HG03354 (cell line): ENCODE data around the gene SLC12A3.
"Not testable (repeated sequence)": the region's sequence is repeated elsewhere in the genome, so short reads cannot be mapped to it uniquely, and the experiment has no call there.

Source experiments
- ATAC-seq: cut with Tn5 transposase; IDR thresholded peaks from one replicate; pipeline ENCODE4 v1.9.1; 2021; ENCODE audit warnings: mild to moderate bottlenecking; ENCODE audit not compliant: unreplicated experiment, poor library complexity, severe bottlenecking

The SLC12A3 gene

GRCh38 chr16:56934599-56935145 lies 69.7 kb downstream of the SLC12A3 start:
- not testable (repeated sequence) for ATAC-seq

DNA sequence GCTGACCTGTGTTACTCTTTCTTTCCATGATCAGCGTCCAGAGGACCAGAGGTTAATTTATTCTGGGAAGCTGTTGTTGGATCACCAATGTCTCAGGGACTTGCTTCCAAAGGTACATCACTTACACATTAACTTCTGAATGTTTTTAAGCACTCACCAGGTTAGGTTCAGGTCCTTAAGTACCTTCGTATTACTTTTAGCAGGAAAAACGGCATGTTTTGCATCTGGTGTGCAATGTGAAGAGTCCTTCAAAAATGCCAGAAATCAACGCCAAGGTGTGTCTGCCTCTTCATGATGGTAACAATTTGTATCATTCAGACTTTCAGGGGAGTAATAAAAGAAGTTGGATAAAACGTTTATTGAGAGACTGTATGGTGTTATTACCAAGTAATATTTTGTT lies 70.2 kb downstream of the SLC12A3 start:
- no peak for ATAC-seq

- no peak for ATAC-seq
Observed at GRCh38 chr16:56936491-56936890, 71.5 kb downstream of the SLC12A3 start.

- ATAC-seq: no peak
Observed at GRCh38 chr16:56936950-56937349, 71.9 kb downstream of the SLC12A3 start.

GRCh38 chr16:56938664-56939513 lies 73.9 kb downstream of the SLC12A3 start:
- no peak for ATAC-seq

GRCh38 chr16:56939801-56940200 lies 74.8 kb downstream of the SLC12A3 start:
- no peak for ATAC-seq

GRCh38 chr16:56941092-56941491 lies 76.1 kb downstream of the SLC12A3 start:
- no peak for ATAC-seq

- ATAC-seq: no peak
Observed at GRCh38 chr16:56941856-56942331, 76.9 kb downstream of the SLC12A3 start.

DNA sequence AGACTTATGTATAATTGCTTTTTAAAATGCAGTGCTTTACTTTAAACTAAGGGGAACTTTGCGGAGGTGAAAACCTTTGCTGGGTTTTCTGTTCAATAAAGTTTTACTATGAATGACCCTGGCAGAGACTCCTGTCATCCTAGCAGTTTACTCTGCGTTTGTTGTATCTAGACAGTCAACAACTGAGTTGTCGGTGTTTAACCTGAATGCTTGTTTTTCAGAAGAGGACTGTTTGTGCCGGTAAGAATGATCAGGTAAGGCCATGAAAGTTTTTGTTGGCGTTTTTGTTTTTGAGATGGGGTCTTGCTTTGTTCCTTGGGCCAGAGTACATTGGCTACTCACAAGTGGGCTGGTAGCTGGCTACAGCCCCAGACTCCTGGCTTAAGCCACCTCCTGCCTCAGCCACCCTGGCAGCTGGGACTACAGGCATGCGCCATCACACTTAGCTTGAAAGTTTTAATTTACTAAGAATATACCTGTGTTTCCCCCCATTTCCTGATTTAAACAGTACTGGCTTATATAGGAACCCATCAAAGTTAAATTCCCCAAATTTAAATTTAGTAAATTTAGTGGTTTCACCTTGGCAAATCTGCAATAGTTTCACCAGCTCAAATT lies 78.9 kb downstream of the SLC12A3 start:
- no peak for ATAC-seq

- ATAC-seq: peak; percentile 53
Observed at GRCh38 chr16:56944954-56945839, 80.2 kb downstream of the SLC12A3 start.

- ATAC-seq: no peak
Observed at GRCh38 chr16:56945847-56946527, 81.0 kb downstream of the SLC12A3 start.

- no peak for ATAC-seq
Observed at GRCh38 chr16:56946767-56947603, 82.0 kb downstream of the SLC12A3 start.

- no peak for ATAC-seq
Observed at GRCh38 chr16:56947604-56947995, 82.6 kb downstream of the SLC12A3 start.

GRCh38 chr16:56948234-56948633 lies 83.2 kb downstream of the SLC12A3 start:
- no peak for ATAC-seq

DNA sequence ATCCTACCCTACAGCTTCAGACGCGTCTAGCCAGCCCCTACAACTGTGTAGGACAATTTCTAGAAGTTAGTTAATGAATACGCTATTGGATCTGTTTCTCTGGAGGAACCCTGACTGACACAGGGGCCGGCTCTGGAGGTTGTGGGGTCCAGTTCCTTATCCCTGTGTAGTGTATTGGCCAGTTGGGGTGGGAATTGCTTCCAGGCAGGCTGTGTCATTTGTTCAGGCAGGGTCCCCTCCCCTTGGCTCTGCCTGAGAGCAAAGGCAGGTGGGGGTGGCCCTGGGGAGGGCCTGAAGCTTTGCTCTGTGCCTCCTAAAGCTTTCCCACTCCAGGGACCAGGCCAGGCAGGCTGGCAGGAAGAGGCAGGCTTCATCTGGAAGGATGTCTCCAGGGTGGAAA lies 85.0 kb downstream of the SLC12A3 start:
- no peak for ATAC-seq

- no peak for ATAC-seq
Observed at GRCh38 chr16:56950455-56950854, 85.4 kb downstream of the SLC12A3 start.

DNA sequence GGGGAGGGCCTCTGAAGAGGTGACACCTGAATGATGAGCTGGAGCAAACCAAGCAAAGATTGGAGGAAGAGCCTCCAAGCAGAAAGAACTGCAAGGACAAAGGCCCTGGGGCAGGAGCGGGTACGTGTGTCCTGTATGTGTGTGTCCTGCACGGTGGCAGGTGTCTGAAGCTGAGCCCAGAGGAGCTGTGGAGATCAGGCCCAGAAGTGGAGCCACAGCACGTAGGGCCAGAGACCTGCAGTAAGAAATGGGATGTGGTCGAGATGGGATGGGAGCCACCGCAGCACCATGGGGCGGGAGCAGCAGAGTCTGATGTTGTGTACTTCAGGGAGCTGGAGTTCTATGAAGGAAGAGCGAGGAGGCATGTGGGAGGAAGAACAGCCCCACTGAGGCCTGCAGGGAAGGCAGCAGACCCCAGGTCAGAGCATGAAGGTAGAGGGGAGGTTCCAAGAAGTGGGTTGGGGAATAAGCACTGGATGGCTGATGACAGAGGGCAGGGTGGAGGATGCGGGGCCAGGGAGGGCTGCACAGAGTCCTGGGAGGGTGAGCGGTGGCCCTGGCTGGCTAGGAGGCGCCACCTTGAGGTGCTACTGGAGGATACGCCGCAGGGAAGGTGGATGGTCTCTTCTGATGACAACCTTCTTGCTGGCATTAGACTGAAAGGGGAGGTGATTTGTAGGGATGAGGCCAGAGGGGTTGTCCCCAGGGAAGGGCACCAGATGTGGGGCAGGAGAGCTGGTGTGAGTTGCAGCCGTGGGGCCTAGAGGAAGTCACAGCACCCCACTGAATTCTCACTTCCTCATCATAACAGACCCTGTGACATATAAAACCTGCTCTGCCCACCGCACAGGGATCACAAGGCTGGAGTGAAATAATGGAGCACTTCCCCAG lies 86.1 kb downstream of the SLC12A3 start:
- peak; percentile 67 for ATAC-seq

DNA sequence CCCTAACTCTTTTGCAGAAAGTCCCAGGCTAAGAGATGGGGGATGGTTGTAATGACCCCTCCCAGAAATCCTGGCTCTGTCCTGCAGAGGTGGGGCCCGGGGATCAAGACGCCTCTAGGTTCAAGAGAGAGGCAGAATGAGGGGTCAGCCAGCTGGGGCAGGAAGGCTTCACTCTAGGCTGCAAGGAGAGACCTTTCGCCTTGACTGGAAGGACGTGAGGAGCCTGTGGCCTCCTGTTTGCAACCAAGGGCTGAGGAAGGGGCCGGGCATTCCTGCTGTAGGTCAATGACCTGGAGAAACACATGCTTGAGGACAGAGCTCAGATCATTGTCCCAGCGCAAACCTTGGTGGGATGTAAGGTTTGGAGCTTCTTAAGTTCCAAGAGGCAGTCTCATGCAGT lies 88.0 kb downstream of the SLC12A3 start:
- ATAC-seq: no peak
